ENCODE results near the gene SLC22A1. TPM values are rescaled to one million over a fixed set of nuclear protein-coding genes. Genes with fewer than 3 reads are reported as not detected.

The SLC22A1 gene
- not detected in 2 replicates for total RNA-seq

GRCh38 chr6:160121558-160121957, at the start of gene SLC22A1:
SLC22A1 (plus strand) TSS chr6:160121815; CDS start chr6:160121936, 121 bp downstream.

Other genes with a start within 250 kb of the SLC22A1 start
- gene MAS1, start 230.8 kb upstream of the SLC22A1 start, total RNA-seq = not detected in 2 replicates
- gene IGF2R, start 152.7 kb upstream of the SLC22A1 start, total RNA-seq = 62.8 and 67.4 TPM in 2 replicates
- gene SLC22A2, start 137.0 kb downstream of the SLC22A1 start, total RNA-seq = not detected in 2 replicates
- 4.0 and 26.3 TPM in 2 replicates for gene SLC22A3, start 226.6 kb downstream of the SLC22A1 start, total RNA-seq

Measured in epithelial cell of alveolus of lung (primary cell).